H1 (cell line): Measurements from ENCODE around the gene CCDC93. TPM values are rescaled to one million over a fixed set of nuclear protein-coding genes. Genes with fewer than 3 reads are reported as not detected.

Experiments
- CTCF ChIA-PET: fragments of 300-600 bp; sonication (Branson Sonifier 250); formaldehyde crosslinking; loops from one replicate; lab custom pipeline; 2021; ENCODE audit not compliant: partially characterized antibody; lab: Charles Lee
- POLR2A ChIA-PET: fragments of 300-600 bp; sonication (Branson Sonifier 250); formaldehyde crosslinking; loops from one replicate; lab custom pipeline; 2021; ENCODE audit warnings: inconsistent platforms; ENCODE audit not compliant: partially characterized antibody; lab: Charles Lee
- DNase-seq, 2 experiments: peaks; one replicate each; pipeline versions ENCODE4 v3.0.0 to v3.0.0-alpha.2; 2010 to 2022; ENCODE audit warnings: low spot score in 2 of 2, low read depth in 1 of 2, mixed read lengths in 1 of 2
- FAIRE-seq: peaks from 2 replicates; lab custom pipeline; 2011; peaks lifted over from hg19 to GRCh38; lab: Jason Lieb, UNC
- H2AFZ ChIP-seq: 2 replicates; pipeline ENCODE4 v1.8.1; 2012; ENCODE audit warnings: low read length, inconsistent platforms
- H2AK5ac ChIP-seq: 2 replicates; pipeline ENCODE4 v1.6.1; 2013; ENCODE audit warnings: low read depth, low read length
- H2BK120ac ChIP-seq: replicated peaks from 2 replicates; pipeline ENCODE3; 2013; ENCODE audit warnings: low read depth, low read length, inconsistent platforms
- H2BK12ac ChIP-seq: 2 replicates; pipeline ENCODE4 v1.6.1; 2013; ENCODE audit warnings: low read depth, low read length
- H2BK15ac ChIP-seq: 2 replicates; pipeline ENCODE4 v1.6.1; 2013; ENCODE audit warnings: low read length
- H2BK20ac ChIP-seq: 2 replicates; pipeline ENCODE4 v1.6.1; 2013; ENCODE audit warnings: low read length
- H2BK5ac ChIP-seq: 2 replicates; pipeline ENCODE4 v1.6.1; 2013; ENCODE audit warnings: low read depth, low read length
- H3K14ac ChIP-seq: 2 replicates; pipeline ENCODE4 v1.6.1; 2013; ENCODE audit warnings: inconsistent platforms; ENCODE audit not compliant: insufficient read length
- H3K18ac ChIP-seq: 2 replicates; pipeline ENCODE4 v1.6.1; 2013; ENCODE audit warnings: low read length; ENCODE audit errors: extremely low read depth
- H3K23ac ChIP-seq: 2 replicates; pipeline ENCODE4 v1.6.1; 2013; ENCODE audit warnings: inconsistent platforms; ENCODE audit not compliant: insufficient read length
- H3K23me2 ChIP-seq: 2 replicates; pipeline ENCODE4 v1.6.1; 2013; ENCODE audit warnings: low read depth, low read length
- H3K27ac ChIP-seq: 2 replicates; pipeline ENCODE4 v1.6.1; 2011; ENCODE audit warnings: low read depth, low read length, inconsistent platforms
- H3K27me3 ChIP-seq, 4 experiments: replicated peaks in 1 of 4; 1 replicate in 1 of 4; 2 replicates in 3 of 4; pipeline versions ENCODE4 v1.6.1 to v1.8.1; 2011 to 2013; ENCODE audit warnings: low read length in 3 of 4, mild to moderate bottlenecking in 3 of 4, inconsistent platforms in 2 of 4, mixed read lengths in 2 of 4, moderate library complexity in 1 of 4; ENCODE audit not compliant: control insufficient read depth in 3 of 4, insufficient read depth in 3 of 4; ENCODE audit errors: extremely low read depth in 1 of 4
- H3K36me3 ChIP-seq, 4 experiments: 2 replicates each; pipeline versions ENCODE4 v1.6.1 to v1.8.1; 2011 to 2013; ENCODE audit warnings: mild to moderate bottlenecking in 4 of 4, low read length in 3 of 4, moderate library complexity in 2 of 4, control low read depth in 1 of 4, inconsistent platforms in 1 of 4; ENCODE audit not compliant: insufficient read depth in 4 of 4, control insufficient read depth in 2 of 4
- H3K4ac ChIP-seq: replicated peaks from 2 replicates; pipeline ENCODE3; 2013; ENCODE audit warnings: low read length, low read depth, mixed read lengths, inconsistent platforms; ENCODE audit not compliant: insufficient read length
- H3K4me1 ChIP-seq, 4 experiments: replicated peaks in 1 of 4; 1 replicate in 1 of 4; 2 replicates in 3 of 4; pipeline versions ENCODE4 v1.6.1 to v1.8.1; 2011 to 2013; ENCODE audit warnings: low read length in 3 of 4, inconsistent platforms in 2 of 4, mixed read lengths in 1 of 4; ENCODE audit not compliant: insufficient read depth in 4 of 4, control insufficient read depth in 3 of 4
- H3K4me2 ChIP-seq, 2 experiments: 2 replicates each; pipeline versions ENCODE4 v1.6.1 to v1.8.1; 2011 to 2013; ENCODE audit warnings: low read depth in 2 of 2, low read length in 2 of 2, control low read depth in 1 of 2, inconsistent platforms in 1 of 2, mild to moderate bottlenecking in 1 of 2; ENCODE audit not compliant: insufficient read depth in 1 of 2
- H3K4me3 ChIP-seq, 4 experiments: fragments of 200-600, 300-600 bp in 1 of 4; sonication (generic), shearing (Covaris generic), sonication (Bioruptor Twin) in 1 of 4; 2 replicates each; pipeline versions ENCODE4 v1.5.1 to v1.8.1; 2011 to 2016; ENCODE audit warnings: low read length in 4 of 4, low read depth in 3 of 4, control low read depth in 2 of 4, inconsistent platforms in 2 of 4, mild to moderate bottlenecking in 2 of 4, mixed read lengths in 1 of 4, moderate library complexity in 1 of 4; ENCODE audit not compliant: insufficient read depth in 2 of 4; ENCODE audit errors: extremely low read depth in 1 of 4
- H3K56ac ChIP-seq: replicated peaks from 2 replicates; pipeline ENCODE3; 2013; ENCODE audit warnings: low read depth, mild to moderate bottlenecking, mixed read lengths, low read length, inconsistent platforms; ENCODE audit not compliant: insufficient read length
- H3K79me1 ChIP-seq: 2 replicates; pipeline ENCODE4 v1.6.1; 2013; ENCODE audit warnings: low read depth, low read length, control low read depth
- H3K79me2 ChIP-seq, 2 experiments: 2 replicates each; pipeline versions ENCODE4 v1.6.1 to v1.8.1; 2012 to 2013; ENCODE audit warnings: low read length in 2 of 2, mild to moderate bottlenecking in 2 of 2, inconsistent platforms in 1 of 2; ENCODE audit not compliant: insufficient read depth in 2 of 2, control insufficient read depth in 1 of 2
- H3K9ac ChIP-seq, 4 experiments: replicated peaks in 1 of 4; 1 replicate in 1 of 4; 2 replicates in 3 of 4; pipeline versions ENCODE4 v1.6.1 to v1.8.1; 2011 to 2013; ENCODE audit warnings: low read depth in 3 of 4, low read length in 3 of 4, control low read depth in 2 of 4, mild to moderate bottlenecking in 2 of 4, moderate library complexity in 2 of 4, inconsistent platforms in 1 of 4; ENCODE audit errors: extremely low read depth in 1 of 4
- H3K9me3 ChIP-seq, 2 experiments: 2 replicates each; pipeline versions ENCODE4 v1.6.1 to v1.8.1; 2012 to 2013; ENCODE audit warnings: mild to moderate bottlenecking in 2 of 2, moderate library complexity in 2 of 2, control low read depth in 1 of 2, inconsistent platforms in 1 of 2, low read depth in 1 of 2, low read length in 1 of 2, mixed read lengths in 1 of 2; ENCODE audit not compliant: insufficient read depth in 2 of 2
- H4K20me1 ChIP-seq, 2 experiments: replicated peaks in 1 of 2; 2 replicates each; pipeline versions ENCODE3 to v1.8.1; 2011 to 2013; ENCODE audit warnings: inconsistent platforms in 2 of 2, low read length in 2 of 2, mild to moderate bottlenecking in 1 of 2; ENCODE audit not compliant: insufficient read depth in 2 of 2, control insufficient read depth in 1 of 2
- H4K5ac ChIP-seq: 2 replicates; pipeline ENCODE4 v1.6.1; 2013; ENCODE audit warnings: low read length, low read depth, mixed read lengths, inconsistent platforms; ENCODE audit not compliant: insufficient read length
- H4K8ac ChIP-seq: 2 replicates; pipeline ENCODE4 v1.8.0; 2013; ENCODE audit warnings: mild to moderate bottlenecking, moderate library complexity, low read length, inconsistent platforms; ENCODE audit not compliant: insufficient read depth; ENCODE audit errors: extremely low read depth
- H4K91ac ChIP-seq: replicated peaks from 2 replicates; pipeline ENCODE3; 2013; ENCODE audit warnings: low read length, mixed read lengths, inconsistent platforms; ENCODE audit not compliant: insufficient read length
- RBBP5 ChIP-seq: IDR thresholded peaks from 2 replicates; pipeline ENCODE4 v1.7.1; 2012; ENCODE audit warnings: low read depth, mild to moderate bottlenecking, inconsistent platforms, low read length, moderate library complexity, borderline replicate concordance
- SAP30 ChIP-seq: fragments of 300-600 bp; sonication (generic); IDR thresholded peaks from 2 replicates; pipeline ENCODE4 v1.7.1; 2012; ENCODE audit warnings: low read length, moderate library complexity, mild to moderate bottlenecking, inconsistent platforms; ENCODE audit not compliant: insufficient read depth, insufficient replicate concordance
- WGBS, 2 experiments: shearing (Covaris generic) in 1 of 2; methylation state at CpG; one replicate each; pipeline versions ENCODE4 v1.1.6 to v1.1.7; 2013 to 2015; ENCODE audit warnings: low lambda C conversion rate in 2 of 2, mixed read lengths in 2 of 2, inconsistent platforms in 1 of 2, low coverage in 1 of 2, missing lambda C conversion rate in 1 of 2; ENCODE audit not compliant: insufficient replicate concordance in 2 of 2, insufficient coverage in 1 of 2, insufficient read length in 1 of 2; ENCODE audit errors: extremely low coverage in 1 of 2, missing lambda C conversion rate in 1 of 2; 5-methylcytosine and 5-hydroxymethylcytosine counted together
- polyA plus RNA-seq, 7 experiments: library from polyadenylated mRNA; depleted of rRNA in 3 of 7; stranded (reverse) in 5 of 7; unstranded in 2 of 7; fragments of >200 nt in 5 of 7; fragments of 200-250 nt in 2 of 7; gene quantifications; 1 replicate in 5 of 7; 2 replicates in 1 of 7; 4 replicates in 1 of 7; pipeline versions ENCODE4 v1.2.1 to v1.2.3, GENCODE V29; 2011 to 2013; ENCODE audit warnings: missing spikeins in 2 of 7, mixed read lengths in 2 of 7
- total RNA-seq: library from RNA; stranded (reverse); fragmentation: NEBNext Ultra II Directional; extraction: Animal tissue kit (Norgen Biotek cat#: 25700); gene quantifications from 2 replicates; pipeline ENCODE4 v1.2.1, GENCODE V29; 2021

CCDC93 gene
- total and polyA plus RNA-seq, 2 of the 8 experiments (the other 6 are each of a cell fraction or from before 2014, with no cell fraction given) = 5.5 to 18.0 TPM

DNA sequence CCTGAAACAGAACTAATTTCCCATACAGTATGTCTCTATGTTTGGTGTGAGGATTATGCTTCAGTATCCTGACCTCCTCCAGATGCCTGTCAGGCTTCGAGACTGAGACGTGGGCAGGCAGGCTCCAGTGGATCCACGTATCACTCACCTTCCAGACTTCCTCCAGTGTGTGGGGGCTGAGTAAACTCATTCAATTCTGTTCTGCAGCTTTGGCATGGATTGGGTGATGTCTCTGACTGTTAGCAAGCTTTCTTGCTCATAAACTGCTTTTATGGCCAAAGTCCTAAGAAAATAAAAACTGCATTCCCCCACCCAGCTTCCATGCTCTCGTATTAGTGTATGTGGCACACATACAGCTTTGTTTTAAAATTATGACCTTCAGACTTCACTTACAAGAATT is 53.6 kb downstream of the CCDC93 start:
- CTCF ChIA-PET = interaction anchor here (1.0 to 7.1 kb wide), 7 partner anchors 10 to 127 kb away, joined by 3 to 39 read pairs (median 6); no protein-coding TSS in a partner anchor
- no peak overlapping the region for H2AK5ac ChIP-seq
- H3K14ac ChIP-seq = no peak overlapping the region
- H3K36me3 ChIP-seq = peaks cover 0 to 14% (median 6%) of the 10 kb centered on the region in 4 experiments; a peak in 4 of 8 replicates
- H2BK15ac ChIP-seq = no peak overlapping the region
- no peak overlapping the region for H3K27ac ChIP-seq
- WGBS, 2 experiments = 87% methylated on average over 4 of the region's 4 CpGs; no CpG with 5 or more reads in 1 of the 2 experiments
- H2BK5ac ChIP-seq = no peak overlapping the region
- no peak overlapping the region for H3K9ac ChIP-seq
- no peak for FAIRE-seq
- no peaks in the 10 kb centered on the region for H3K4me1 ChIP-seq
- H3K4me2 ChIP-seq = no peak overlapping the region
- DNase-seq = no peak
- no peak overlapping the region for H4K5ac ChIP-seq
- no peaks in the 10 kb centered on the region for H3K79me1 ChIP-seq
- no peak overlapping the region for H2BK120ac ChIP-seq
- H3K18ac ChIP-seq = no peak overlapping the region
- no peaks in the 10 kb centered on the region for H3K79me2 ChIP-seq
- H3K9me3 ChIP-seq = no peaks in the 10 kb centered on the region
- no peak overlapping the region for H3K23ac ChIP-seq
- H2BK12ac ChIP-seq = no peak overlapping the region
- no peak overlapping the region for H3K4me3 ChIP-seq
- H3K27me3 ChIP-seq = no peaks in the 10 kb centered on the region
- TF ChIP-seq SAP30 (no peak), RBBP5 (no peak)
- TF ChIP-seq, all 59 proteins: peak for 0
- Histone ChIP-seq H4K8ac (no peak overlapping the region), H3K56ac (no peak overlapping the region), H3K4ac (no peak overlapping the region), H2AFZ (no peak overlapping the region), H2BK20ac (no peak overlapping the region), H4K20me1 (no peaks in the 10 kb centered on the region), H4K91ac (no peak overlapping the region), H3K23me2 (no peaks in the 10 kb centered on the region)
- POLR2A ChIA-PET = no interaction called here
